AG10803 (cell line): ENCODE measurements around the gene ZNF705A.
"Not testable (repeated sequence)": the region's sequence is repeated elsewhere in the genome, so short reads cannot be mapped to it uniquely, and the experiment has no call there.

ENCODE experiments used
- DNase-seq: peaks from one replicate; pipeline ENCODE4 v3.0.0; 2010; ENCODE audit warnings: low read depth
- H3K4me3 ChIP-seq: 2 replicates; pipeline ENCODE4 v1.5.1; 2011; ENCODE audit warnings: mild to moderate bottlenecking, low read length, control low read depth
- TF ChIP-seq, protein P1 (sequence below): conservative IDR thresholded peaks from 2 replicates; pipeline ENCODE4 v1.5.1; 2011; ENCODE audit warnings: mild to moderate bottlenecking, low read length, control low read depth, inconsistent platforms

The ZNF705A gene

DNA sequence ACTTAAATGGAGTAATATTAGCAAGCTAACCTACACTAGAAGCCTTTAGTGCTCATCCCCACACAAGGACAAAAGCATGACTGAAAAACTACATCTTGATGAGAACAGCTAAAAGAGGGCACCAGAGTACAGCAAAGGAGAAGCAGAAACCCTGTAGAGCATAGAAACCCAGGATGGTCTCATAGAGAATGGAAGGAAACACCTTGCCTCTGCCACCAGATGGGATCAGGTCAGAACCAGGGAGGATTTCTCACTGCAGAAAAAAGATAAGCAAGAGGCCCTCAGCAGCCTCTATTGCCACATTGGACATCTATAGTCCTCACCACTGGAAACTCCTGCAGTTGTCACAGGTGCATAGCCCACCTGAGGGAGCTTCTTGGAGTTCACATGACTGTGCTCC lies 13.6 kb upstream of the ZNF705A start:
- TF ChIP-seq, protein P1, sequence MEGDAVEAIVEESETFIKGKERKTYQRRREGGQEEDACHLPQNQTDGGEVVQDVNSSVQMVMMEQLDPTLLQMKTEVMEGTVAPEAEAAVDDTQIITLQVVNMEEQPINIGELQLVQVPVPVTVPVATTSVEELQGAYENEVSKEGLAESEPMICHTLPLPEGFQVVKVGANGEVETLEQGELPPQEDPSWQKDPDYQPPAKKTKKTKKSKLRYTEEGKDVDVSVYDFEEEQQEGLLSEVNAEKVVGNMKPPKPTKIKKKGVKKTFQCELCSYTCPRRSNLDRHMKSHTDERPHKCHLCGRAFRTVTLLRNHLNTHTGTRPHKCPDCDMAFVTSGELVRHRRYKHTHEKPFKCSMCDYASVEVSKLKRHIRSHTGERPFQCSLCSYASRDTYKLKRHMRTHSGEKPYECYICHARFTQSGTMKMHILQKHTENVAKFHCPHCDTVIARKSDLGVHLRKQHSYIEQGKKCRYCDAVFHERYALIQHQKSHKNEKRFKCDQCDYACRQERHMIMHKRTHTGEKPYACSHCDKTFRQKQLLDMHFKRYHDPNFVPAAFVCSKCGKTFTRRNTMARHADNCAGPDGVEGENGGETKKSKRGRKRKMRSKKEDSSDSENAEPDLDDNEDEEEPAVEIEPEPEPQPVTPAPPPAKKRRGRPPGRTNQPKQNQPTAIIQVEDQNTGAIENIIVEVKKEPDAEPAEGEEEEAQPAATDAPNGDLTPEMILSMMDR = no peak
- DNase-seq = no peak
- H3K4me3 ChIP-seq = no peak overlapping the region

DNA sequence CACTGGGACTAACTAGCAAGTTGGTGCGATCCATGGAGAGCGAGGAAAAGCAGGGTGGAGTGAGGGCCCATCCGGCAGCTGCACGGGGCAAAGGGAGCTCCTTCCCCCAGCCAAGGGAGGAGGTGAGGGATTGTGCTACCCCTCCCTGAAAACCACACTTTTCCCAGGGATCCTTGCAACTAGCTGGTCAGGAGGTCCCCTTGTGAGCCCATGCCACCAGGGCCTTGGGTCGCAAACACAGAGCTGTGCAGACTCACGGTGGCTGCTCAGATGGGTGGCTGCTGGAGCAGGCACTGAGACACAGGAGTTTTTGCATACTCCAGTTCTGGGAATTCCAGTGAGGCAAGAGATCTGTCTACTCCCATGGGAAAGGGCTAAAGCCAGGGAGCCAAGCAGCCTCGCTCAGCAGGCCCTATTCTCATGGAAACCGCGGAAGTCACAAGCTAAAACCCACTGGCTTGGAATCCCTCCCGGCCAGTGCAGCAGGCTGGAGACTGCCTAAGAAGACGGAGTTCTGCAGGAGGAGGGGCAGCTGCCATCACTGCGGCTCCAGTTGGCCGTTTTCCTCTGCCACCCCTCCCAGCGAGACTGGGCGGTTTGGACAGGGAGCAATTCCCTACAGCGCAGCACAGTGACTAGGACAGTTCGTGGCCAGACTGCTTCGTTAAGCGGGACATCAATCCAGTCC lies 10.9 kb upstream of the ZNF705A start:
- TF ChIP-seq, protein P1 = no peak
- DNase-seq = peak; percentile 98
- H3K4me3 ChIP-seq = peak overlapping the region; percentile 49

DNA sequence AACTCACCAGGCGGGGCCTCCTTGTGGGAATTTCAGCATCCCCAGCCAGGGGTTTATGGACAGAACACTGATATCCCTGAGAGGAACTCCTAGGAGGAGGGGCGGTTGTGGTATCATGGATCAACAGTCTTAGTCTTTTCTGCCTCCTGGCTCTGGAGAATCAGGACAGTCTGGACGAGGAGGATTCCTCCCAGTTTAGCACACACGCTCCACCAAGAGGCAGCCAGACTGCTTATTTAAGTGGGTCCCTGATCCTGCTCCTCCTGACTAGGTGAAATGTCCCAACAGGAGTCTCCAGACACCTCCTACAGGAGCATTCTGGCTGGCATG lies 10.4 kb upstream of the ZNF705A start:
- TF ChIP-seq, protein P1 = no peak
- H3K4me3 ChIP-seq = peak overlapping the region; percentile 49
- no peak for DNase-seq

GRCh38 chr12:8154526-8154925 lies 2.3 kb upstream of the ZNF705A start:
- DNase-seq = no peak
- TF ChIP-seq, protein P1 = no peak
- H3K4me3 ChIP-seq = no peak overlapping the region

DNA sequence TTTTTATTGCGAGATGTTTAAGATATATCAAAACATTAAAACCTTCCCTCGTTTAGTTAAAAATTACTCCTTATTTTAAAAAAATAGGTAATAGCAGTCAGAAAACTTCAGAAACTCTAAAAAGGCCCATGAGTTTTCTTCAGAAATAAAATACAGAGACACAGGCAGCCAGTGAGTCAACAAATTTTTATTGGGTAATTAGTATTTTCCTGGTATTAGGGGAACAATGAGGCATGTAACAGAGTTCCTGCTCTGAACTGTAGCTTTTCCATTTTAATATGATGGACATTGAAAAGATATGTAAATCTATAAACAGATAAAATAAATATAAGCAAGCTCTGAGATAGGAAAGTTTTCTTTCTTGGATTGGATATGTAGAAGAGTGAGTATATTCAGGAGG lies 399 bp upstream of the ZNF705A start:
- TF ChIP-seq, protein P1 = no peak
- no peak overlapping the region for H3K4me3 ChIP-seq
- DNase-seq = no peak

DNA sequence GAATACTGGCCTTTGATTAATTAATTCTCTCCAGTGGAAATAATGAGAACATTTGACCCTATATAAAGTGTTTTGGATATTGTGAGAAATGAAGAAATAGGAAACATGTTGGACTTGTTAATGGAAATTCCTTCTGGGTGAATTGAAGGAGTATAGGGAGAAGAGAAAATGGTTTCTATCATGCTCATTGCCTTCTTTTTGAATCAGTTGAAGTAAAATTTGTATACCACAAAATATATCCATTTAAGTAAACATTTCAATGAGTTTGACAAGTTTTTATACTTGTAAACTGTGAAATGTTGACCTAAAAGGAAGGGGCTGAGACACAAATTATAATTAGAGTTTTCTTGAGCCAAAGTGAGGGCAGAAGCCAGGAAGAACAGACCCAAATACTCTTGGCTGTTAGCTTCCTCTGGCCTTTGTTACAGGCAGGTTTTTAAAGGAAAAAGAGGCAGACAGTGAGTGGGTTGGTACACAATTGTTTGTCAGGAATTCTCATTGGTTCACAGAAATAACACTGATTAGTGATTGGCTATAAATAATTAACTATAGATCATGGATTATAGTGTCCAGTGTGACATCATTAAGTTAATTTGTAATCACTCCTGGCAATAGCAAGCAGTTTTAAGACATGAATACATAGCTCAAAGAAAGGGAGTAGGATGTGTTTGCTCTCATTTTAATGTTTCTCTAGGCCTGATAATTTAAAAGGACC lies 826 bp downstream of the ZNF705A start:
- H3K4me3 ChIP-seq = no peak overlapping the region
- TF ChIP-seq, protein P1 = no peak
- DNase-seq = no peak

- H3K4me3 ChIP-seq, DNase-seq: not testable (repeated sequence)
These were observed 16.1 kb downstream of the ZNF705A start for GRCh38 chr12:8172911-8173310.
